MM.1S (cell line): ENCODE measurements around the gene RMND5A.

ENCODE experiments used
- CTCF ChIP-seq: fragments of 300-600 bp; sonication (generic); IDR thresholded peaks from 2 replicates; pipeline ENCODE4 v1.5.1; 2016; ENCODE audit warnings: antibody characterized with exemption, low read length, mixed read lengths
- EZH2 ChIP-seq: fragments of 300-600 bp; sonication (generic); optimal IDR thresholded peaks from 2 replicates; pipeline ENCODE3; 2017; ENCODE audit warnings: low read depth, mild to moderate bottlenecking, antibody characterized with exemption, low read length, mixed read lengths

GRCh38 chr2:86760371-86760770, 40.3 kb downstream of the RMND5A start:
- TF ChIP-seq EZH2 (no peak), CTCF (no peak)
